Measurements from ENCODE around the gene DYNLT3. TPM values are rescaled to one million over a fixed set of nuclear protein-coding genes. Genes with fewer than 3 reads are reported as not detected.
A peak's percentile ranks its signal among the peaks of the same experiment; 100 is the strongest.

The DYNLT3 gene, protein sequence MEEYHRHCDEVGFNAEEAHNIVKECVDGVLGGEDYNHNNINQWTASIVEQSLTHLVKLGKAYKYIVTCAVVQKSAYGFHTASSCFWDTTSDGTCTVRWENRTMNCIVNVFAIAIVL
- total RNA-seq (ENCODE audit: unreplicated experiment) = 13.4 TPM
- long read RNA-seq, transcript DYNLT3-201 (5 exons, 2,217 nt) = major isoform, 21 of 23 reads
- long read RNA-seq, partial matches to known transcripts = 1 of 23 reads
- long read RNA-seq, other reads (novel, unspliced or antisense) = 0 of 23 reads

GRCh38 chrX:37846934-37847732, at the start of gene DYNLT3:
TSS of gene DYNLT3 (minus strand) at chrX:37847571. CDS start at chrX:37847510, 61 bp downstream.
- Mint-ChIP-seq H3K36me3 (ENCODE audit: low read depth, unreplicated experiment) (no peaks in the 10 kb centered on the region), H3K4me3 (ENCODE audit: unreplicated experiment) (peak within 1 kb of the TSS; percentile 85), H3K4me1 (ENCODE audit: unreplicated experiment) (no peaks in the 10 kb centered on the region), H3K27ac (ENCODE audit: unreplicated experiment) (no peak within 1 kb of the TSS), H3K27me3 (ENCODE audit: unreplicated experiment) (no peaks in the 10 kb centered on the region), H3K9me3 (ENCODE audit: unreplicated experiment) (no peaks in the 10 kb centered on the region)
- TF ChIP-seq, protein P1, sequence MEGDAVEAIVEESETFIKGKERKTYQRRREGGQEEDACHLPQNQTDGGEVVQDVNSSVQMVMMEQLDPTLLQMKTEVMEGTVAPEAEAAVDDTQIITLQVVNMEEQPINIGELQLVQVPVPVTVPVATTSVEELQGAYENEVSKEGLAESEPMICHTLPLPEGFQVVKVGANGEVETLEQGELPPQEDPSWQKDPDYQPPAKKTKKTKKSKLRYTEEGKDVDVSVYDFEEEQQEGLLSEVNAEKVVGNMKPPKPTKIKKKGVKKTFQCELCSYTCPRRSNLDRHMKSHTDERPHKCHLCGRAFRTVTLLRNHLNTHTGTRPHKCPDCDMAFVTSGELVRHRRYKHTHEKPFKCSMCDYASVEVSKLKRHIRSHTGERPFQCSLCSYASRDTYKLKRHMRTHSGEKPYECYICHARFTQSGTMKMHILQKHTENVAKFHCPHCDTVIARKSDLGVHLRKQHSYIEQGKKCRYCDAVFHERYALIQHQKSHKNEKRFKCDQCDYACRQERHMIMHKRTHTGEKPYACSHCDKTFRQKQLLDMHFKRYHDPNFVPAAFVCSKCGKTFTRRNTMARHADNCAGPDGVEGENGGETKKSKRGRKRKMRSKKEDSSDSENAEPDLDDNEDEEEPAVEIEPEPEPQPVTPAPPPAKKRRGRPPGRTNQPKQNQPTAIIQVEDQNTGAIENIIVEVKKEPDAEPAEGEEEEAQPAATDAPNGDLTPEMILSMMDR (IDR thresholded peaks at IDR 0.05; ENCODE audit: unreplicated experiment) = no peak
- DNase-seq (ENCODE audit: low spot score) = peak; percentile 64

DNA sequence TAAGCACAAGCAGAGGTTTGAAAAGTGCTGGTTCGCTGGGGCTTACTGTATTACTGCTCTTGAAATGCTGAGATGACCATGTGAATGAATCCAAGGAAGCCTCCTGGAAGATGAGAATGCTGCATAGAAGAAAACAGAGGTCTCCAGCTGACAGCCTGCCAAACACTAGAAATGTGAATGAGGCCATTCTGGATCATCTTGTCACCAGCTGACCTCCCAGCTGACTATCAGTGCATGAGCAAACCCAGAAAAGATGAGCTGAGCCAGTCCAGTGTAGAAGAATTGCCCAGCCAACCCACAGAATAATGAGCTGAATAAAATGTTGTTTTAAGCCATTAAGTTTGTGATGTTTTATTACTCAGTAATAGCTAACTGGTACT, 49.1 kb upstream of the DYNLT3 start:
- Mint-ChIP-seq H3K27ac (ENCODE audit: unreplicated experiment) (no peak overlapping the region), H3K27me3 (ENCODE audit: unreplicated experiment) (no peaks in the 10 kb centered on the region), H3K4me1 (ENCODE audit: unreplicated experiment) (no peaks in the 10 kb centered on the region), H3K36me3 (ENCODE audit: low read depth, unreplicated experiment) (no peaks in the 10 kb centered on the region), H3K9me3 (ENCODE audit: unreplicated experiment) (no peaks in the 10 kb centered on the region), H3K4me3 (ENCODE audit: unreplicated experiment) (no peak overlapping the region)
- TF ChIP-seq, protein P1 (IDR thresholded peaks at IDR 0.05; ENCODE audit: unreplicated experiment) = no peak
- no peak for DNase-seq (ENCODE audit: low spot score)

DNA sequence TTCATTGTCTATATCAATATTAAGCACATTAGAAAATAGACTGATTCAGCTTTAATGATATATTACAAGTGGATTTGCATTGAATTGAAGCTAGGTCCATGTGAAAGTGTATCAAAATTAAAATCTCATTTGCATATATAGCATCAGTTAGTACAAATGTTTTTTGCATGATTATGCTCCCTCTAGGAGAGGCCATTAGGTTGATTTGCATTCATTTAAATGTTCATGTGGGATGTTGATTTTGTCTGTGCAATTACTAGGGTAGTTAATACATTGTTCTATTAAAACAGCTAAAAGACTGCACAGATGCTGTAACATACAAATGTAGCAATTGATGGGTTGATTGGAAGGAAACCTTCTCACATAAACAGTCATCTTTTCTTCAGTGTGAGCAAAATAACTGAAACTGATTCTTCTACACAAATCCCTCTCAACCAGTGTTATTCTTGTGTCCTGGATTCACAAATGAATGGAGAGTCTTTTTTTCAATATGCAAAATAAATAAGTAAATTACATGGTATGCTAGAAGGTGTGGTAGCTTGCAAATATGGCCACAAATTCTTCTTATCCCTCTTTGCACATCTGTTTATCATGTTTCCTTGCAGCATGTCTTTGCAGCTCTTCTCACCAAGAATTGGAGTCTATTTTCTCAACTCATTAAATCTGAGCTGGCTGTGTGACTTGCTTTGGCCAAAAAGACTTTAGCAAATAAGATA, 48.6 kb upstream of the DYNLT3 start:
- no peak overlapping the region for H3K4me3 Mint-ChIP-seq (ENCODE audit: unreplicated experiment)
- no peaks in the 10 kb centered on the region for H3K4me1 Mint-ChIP-seq (ENCODE audit: unreplicated experiment)
- H3K36me3 Mint-ChIP-seq (ENCODE audit: low read depth, unreplicated experiment) = no peaks in the 10 kb centered on the region
- no peaks in the 10 kb centered on the region for H3K27me3 Mint-ChIP-seq (ENCODE audit: unreplicated experiment)
- no peaks in the 10 kb centered on the region for H3K9me3 Mint-ChIP-seq (ENCODE audit: unreplicated experiment)
- no peak overlapping the region for H3K27ac Mint-ChIP-seq (ENCODE audit: unreplicated experiment)
- TF ChIP-seq, protein P1 (IDR thresholded peaks at IDR 0.05; ENCODE audit: unreplicated experiment) = no peak
- no peak for DNase-seq (ENCODE audit: low spot score)

DNA sequence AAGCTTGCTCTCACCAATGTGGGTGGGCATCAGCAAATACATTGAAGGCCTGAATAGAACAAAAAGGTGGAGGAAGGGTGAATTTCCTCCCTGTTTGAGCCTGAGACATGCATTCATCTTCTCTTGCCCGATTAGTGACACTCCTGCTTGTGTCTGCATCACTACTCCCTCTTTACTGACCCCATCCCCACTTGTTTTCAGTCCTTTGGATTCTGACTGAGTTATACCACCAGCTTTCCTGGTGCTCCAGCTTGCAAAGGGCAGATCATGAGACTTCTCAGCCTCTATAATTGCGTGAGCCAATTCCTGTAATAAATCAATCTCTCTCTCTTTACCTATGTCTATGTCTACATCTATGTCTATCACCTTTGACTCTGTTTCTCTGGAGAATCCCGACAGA, 47.4 kb upstream of the DYNLT3 start:
- Mint-ChIP-seq H3K36me3 (ENCODE audit: low read depth, unreplicated experiment) (no peaks in the 10 kb centered on the region), H3K4me1 (ENCODE audit: unreplicated experiment) (no peaks in the 10 kb centered on the region), H3K27me3 (ENCODE audit: unreplicated experiment) (no peaks in the 10 kb centered on the region), H3K9me3 (ENCODE audit: unreplicated experiment) (no peaks in the 10 kb centered on the region), H3K27ac (ENCODE audit: unreplicated experiment) (no peak overlapping the region), H3K4me3 (ENCODE audit: unreplicated experiment) (no peak overlapping the region)
- TF ChIP-seq, protein P1 (IDR thresholded peaks at IDR 0.05; ENCODE audit: unreplicated experiment) = no peak
- no peak for DNase-seq (ENCODE audit: low spot score)

All from endothelial cell (in vitro differentiated cells).